CD4-positive, alpha-beta T cell treated with Interleukin-12 subunit alpha and Interleukin-12 subunit beta, for 1 hour (primary cell): Measurements from ENCODE around the gene NAT10.

Experiments used
- DNase-seq: peaks from one replicate; pipeline ENCODE4 v3.0.0-alpha.2; 2020

Gene NAT10

GRCh38 chr11:34111722-34112270, 6.4 kb downstream of the NAT10 start:
- DNase-seq: no peak

- DNase-seq: no peak
Observed at GRCh38 chr11:34114014-34114413, 8.6 kb downstream of the NAT10 start.

DNA sequence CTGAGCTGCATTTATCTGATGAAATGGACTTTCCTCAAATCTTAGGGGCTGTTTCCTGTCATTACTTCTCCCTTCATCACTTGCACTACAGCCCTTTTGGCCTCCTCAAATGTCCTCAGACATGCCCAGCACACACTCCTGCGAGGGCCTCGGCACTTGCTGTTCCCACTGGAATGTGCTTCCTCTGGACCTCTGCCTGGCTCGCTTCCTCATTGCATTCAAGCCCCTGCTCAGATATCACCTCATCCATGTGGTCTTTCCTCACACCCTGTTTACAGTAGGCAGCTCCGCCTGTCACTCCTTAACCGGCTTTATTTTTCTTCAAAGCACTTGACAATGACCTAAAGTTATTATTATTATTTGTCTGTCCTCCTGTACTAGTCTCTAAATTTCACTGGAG, 9.0 kb downstream of the NAT10 start:
- no peak for DNase-seq

DNA sequence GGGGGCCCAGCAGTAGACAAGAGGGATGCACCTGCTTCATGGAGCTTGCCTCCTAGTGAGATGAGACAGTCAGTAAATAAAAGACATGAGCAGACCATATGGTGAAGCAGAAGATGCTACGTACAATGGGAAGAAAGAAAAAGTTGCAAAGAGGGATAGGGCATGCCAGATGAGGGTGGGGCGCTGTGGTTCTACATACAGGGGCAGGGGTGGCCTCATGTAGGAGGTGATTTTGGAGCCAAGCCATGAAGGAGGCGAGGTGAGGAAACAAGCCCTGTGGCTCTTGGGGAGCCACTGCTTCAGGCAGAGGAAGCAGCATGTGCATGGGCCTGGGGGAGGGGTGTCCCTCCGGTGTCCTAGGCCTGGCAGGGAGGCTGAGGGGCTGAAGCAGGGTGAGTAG, 15.2 kb downstream of the NAT10 start:
- DNase-seq: no peak

GRCh38 chr11:34124885-34125668, 19.6 kb downstream of the NAT10 start:
- DNase-seq: no peak

- no peak for DNase-seq
Observed at GRCh38 chr11:34126959-34127848, 21.8 kb downstream of the NAT10 start.

- no peak for DNase-seq
Observed at GRCh38 chr11:34128824-34129223, 23.4 kb downstream of the NAT10 start.

DNA sequence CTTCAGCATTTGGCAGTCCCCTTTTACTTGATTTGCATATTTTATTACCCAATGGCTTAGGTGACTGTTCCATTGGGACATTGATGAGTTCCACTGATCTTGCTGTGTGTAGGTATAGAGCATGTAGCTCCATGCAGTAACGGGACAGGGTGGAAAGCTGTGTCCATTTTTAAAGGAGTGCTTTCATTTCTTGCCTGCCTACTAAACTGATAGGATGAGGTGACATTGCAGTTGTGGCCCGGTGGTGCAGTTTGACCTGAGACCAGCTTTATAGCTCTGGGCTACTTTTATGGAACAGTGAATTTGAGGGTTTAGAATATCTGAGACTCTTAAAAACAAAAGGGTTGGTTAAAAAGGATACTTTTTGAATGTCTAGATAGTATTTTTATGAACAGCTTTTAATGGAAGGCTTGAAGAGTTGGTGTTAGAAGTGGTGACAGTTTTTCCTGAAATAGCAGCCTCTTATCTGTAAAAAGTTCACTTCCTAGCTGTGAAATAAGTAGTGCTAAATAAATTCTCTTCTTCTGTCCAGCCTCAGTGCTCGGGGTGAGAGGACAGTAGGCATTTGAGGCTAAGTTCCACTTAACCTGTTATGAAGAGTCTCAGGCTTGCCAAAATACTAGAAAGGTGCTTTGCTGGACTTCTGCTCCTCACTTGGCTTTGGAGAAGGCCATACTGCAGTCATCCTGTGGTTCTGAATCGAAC, 27.0 kb downstream of the NAT10 start:
- DNase-seq: no peak

DNA sequence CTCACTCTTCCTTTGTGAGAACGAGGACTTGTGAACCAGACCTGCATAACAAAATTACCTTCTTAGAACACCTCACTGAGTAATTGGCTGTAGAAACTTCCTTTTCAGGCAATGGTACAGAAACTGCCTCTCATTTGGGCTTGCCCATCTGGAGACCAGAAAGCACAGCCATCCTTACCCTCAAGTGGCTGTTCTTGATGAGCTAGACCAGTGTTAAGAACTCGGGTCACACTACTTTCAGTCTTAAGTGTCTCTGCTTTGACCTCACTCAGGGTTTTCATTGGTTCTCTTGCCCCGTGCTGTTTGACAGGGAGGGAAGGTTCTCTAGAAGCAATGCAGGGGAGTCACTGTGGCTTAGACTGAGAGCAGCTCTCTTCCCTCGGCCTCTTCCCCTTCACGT, 29.3 kb downstream of the NAT10 start:
- DNase-seq: no peak

DNA sequence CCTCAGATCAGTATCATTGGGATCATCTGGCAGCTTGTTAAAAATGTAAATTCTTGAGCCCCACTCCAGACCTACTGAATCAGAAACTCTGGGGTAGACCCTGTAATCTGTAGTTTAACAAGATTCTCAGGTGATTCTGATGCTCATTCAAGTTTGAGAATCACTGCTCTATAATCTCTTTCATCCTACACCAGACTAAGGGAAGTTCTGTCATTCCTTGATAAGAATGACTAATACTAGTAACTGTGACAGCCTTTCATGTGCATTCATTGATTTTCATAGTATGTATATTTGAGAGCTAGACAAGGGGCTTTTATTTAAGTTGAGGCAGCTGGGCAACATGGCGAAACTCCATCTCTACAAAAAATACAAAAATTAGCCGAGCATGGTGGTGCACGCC, 30.0 kb downstream of the NAT10 start:
- DNase-seq: no peak

DNA sequence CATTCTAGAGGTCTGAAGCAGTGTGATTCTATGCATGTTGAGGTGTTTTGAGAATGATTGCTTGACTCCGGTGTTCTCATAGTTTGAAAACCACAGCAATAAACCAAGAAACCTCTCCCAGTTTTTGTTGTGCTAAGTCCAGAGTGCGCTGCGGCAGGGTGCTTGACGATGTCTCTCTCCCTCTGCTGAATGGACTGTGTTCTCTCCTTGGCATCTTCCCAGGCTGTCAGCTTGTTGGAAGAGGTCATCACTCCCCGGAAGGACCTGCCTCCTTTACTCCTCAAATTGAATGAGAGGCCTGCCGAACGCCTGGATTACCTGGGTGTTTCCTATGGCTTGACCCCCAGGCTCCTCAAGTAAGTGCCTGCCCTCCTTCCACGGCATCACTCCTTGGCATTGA, 31.0 kb downstream of the NAT10 start:
- DNase-seq: no peak

DNA sequence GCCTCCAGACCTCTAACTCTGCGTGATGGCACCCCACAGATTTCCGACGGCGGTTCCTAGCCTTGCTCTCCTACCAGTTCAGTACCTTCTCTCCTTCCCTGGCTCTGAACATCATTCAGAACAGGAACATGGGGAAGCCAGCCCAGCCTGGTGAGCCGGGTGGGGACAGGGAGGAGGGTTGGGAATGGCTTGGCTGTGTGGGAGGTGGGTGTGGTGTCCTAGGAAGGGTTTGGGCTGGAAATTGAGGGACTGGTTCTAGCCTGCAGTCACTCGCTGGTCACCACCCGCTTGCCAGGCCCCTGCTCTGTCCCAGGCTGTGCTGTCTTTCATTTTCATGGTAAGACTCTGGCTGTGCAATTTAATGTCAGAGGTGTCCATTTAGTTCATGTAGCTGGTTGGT, 33.9 kb downstream of the NAT10 start:
- no peak for DNase-seq

- DNase-seq: no peak
Observed at GRCh38 chr11:34140149-34140548, 34.7 kb downstream of the NAT10 start.

DNA sequence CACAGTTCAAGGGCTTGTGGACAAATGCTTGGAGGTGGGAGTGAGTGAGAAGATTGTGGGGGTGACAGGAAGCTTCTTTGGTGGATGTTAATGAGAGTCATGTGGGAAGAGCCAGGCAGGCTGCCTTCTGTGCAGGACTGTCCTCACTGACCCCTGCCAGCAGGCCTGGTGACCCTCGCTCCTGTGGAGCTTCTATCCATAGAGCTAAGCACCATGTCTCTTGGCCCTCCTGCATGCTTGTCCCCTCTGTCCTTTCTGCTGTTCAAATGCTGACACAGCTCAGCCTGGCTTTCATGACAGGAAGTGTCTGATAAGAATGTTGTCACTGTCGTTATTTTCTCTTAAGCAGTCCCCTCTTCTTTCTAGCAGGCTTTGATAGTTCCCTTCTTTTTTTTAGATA, 37.6 kb downstream of the NAT10 start:
- no peak for DNase-seq

- DNase-seq: no peak
Observed at GRCh38 chr11:34145073-34145472, 39.6 kb downstream of the NAT10 start.

DNA sequence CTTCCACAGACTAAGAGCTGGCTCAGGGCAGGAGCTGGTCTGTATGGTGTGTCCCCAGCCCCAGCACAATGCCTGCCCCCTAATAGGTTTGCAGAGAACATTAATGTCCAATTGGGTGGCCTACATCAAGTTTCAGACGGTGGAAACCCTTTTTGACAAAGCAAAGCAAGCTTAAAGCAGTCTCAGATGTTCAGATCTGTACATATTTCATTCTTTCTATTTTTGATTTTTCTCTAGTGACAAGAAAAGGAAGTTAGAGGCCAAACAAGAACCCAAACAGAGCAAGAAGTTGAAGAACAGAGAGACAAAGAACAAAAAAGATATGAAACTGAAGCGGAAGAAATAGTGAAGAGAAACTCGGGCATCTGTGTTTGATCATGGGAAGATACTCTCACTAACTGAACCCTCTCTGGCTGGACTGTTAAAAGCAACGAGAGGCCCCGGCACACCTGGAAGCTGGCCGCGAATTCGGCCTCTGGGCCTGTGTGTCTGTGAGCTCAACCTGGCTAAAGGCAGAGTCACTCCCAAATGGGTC, 40.5 kb downstream of the NAT10 start:
- no peak for DNase-seq

- no peak for DNase-seq
Observed at GRCh38 chr11:34146411-34146810, 41.0 kb downstream of the NAT10 start.

- DNase-seq: no peak
Observed at GRCh38 chr11:34146866-34147265, 41.4 kb downstream of the NAT10 start.

DNA sequence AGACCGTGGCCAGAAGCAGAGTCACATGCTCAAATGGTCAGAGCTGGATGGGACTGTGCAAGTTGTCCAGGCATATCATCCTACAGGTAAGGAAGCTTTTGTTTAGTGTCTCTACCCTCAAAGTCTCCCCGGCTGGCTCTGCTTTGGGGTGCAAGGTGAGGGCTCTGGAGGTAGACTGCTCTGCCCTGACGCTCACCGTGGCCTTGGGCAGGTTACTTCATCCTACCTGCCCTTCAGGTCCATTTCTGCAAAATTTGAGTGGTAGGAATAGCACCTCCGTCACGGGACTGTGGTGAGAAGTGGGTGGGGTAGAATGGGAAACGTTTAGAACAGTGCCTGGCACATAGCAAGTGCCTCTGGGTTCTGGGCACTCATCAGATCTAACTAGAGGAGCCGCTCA, 42.2 kb downstream of the NAT10 start:
- DNase-seq: no peak

GRCh38 chr11:34148504-34149165, 43.2 kb downstream of the NAT10 start:
- no peak for DNase-seq

- DNase-seq: no peak
Observed at GRCh38 chr11:34149274-34149673, 43.8 kb downstream of the NAT10 start.

- no peak for DNase-seq
Observed at GRCh38 chr11:34149786-34150185, 44.4 kb downstream of the NAT10 start.
